22Rv1 (cell line): ENCODE data around the gene SERPINE1.

Experiments used
- H3K27ac ChIP-seq: fragments of 450-650 bp; 2 replicates; pipeline ENCODE4 v1.5.1; 2017
- CTCF ChIP-seq: fragments of 450-650 bp; IDR thresholded peaks from 2 replicates; pipeline ENCODE4 v1.5.1; 2017; ENCODE audit warnings: mild to moderate bottlenecking
- ZFX ChIP-seq: fragments of 450-650 bp; IDR thresholded peaks from 2 replicates; pipeline ENCODE4 v1.6.1; 2017; ENCODE audit warnings: antibody characterized with exemption, borderline replicate concordance

The SERPINE1 gene

GRCh38 chr7:101138213-101138870 lies 11.4 kb downstream of the SERPINE1 start:
- H3K27ac ChIP-seq = peak overlapping the region; percentile 31; the same call in 1 of the 2 replicates

GRCh38 chr7:101140339-101140699 lies 13.4 kb downstream of the SERPINE1 start:
- peak overlapping the region; percentile 6; the same call in 1 of the 2 replicates for H3K27ac ChIP-seq
- TF ChIP-seq ZFX (no peak), CTCF (no peak)

More at GRCh38 chr7:101138213-101138870, 11.4 kb downstream of the SERPINE1 start:
- TF ChIP-seq ZFX = no peak
- TF ChIP-seq CTCF = peak; percentile 91

GRCh38 chr7:101140746-101141382 lies 14.0 kb downstream of the SERPINE1 start:
- H3K27ac ChIP-seq = peak overlapping the region; percentile 6; the same call in 1 of the 2 replicates
- TF ChIP-seq CTCF (no peak), ZFX (no peak)

GRCh38 chr7:101151908-101152651 lies 25.2 kb downstream of the SERPINE1 start:
- no peak overlapping the region for H3K27ac ChIP-seq
- no peak for TF ChIP-seq ZFX
- no peak for TF ChIP-seq CTCF

GRCh38 chr7:101153969-101154692 lies 27.2 kb downstream of the SERPINE1 start, which contains the start of gene AP1S1:
Gene AP1S1 (plus strand): TSS chr7:101154476. CDS start chr7:101154515, 39 bp downstream.
- H3K27ac ChIP-seq = peak within 1 kb of the TSS; percentile 87

GRCh38 chr7:101154693-101155102 lies 27.8 kb downstream of the SERPINE1 start:
- 0 out of 2 replicates have a peak, but pooled peaks have one; percentile 11 for TF ChIP-seq CTCF
- TF ChIP-seq ZFX = no peak
- peak overlapping the region; percentile 87 for H3K27ac ChIP-seq

More at GRCh38 chr7:101153969-101154692, 27.2 kb downstream of the SERPINE1 start, which contains the start of gene AP1S1:
- no peak for TF ChIP-seq CTCF
- TF ChIP-seq ZFX = no peak
